NCI-H2227 (cell line): Measurements from ENCODE around the gene PTBP1.
"Not testable (repeated sequence)": the region's sequence is repeated elsewhere in the genome, so short reads cannot be mapped to it uniquely, and the experiment has no call there.

Experiments used
- DNase-seq: peaks from one replicate; lab custom pipeline; 2025; ENCODE audit not compliant: unreplicated experiment; lab: John Stamatoyannopoulos, UW

PTBP1 gene

DNA sequence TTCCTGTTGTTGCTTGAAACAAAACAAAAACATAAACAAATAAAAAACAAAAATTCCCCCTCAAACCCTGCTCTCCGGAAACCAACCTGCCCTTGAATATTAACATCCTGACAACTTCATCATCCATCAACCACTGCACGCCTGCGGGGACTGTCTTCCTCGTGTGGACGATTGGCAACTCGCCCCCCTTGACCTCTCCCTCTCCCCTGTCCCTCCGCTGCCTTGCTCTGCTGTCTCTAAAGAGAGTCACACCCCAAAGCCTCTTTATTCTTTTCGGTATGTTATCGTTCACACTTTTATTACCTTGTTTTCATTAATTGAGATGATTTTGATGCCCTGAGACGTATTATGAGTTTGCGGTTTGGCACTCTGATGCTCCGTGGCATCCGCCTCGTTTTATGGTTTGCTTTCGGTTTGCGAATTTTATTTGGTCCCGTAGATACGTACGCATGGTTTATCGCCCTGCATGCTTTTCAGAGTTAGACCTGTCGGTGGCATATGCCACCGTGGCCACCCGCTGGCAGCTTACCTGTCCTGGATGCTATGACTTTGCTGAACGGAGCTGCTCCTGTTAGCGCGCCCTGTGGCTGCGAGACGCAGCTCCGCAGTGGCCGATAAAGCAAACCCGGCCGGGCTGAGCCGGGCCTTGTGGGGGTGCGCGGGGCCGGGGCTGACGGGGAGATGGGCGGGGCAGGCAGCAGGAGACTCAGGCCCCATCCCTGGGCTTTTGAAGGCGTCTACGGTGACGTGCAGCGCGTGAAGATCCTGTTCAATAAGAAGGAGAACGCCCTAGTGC is 10.6 kb downstream of the PTBP1 start:
- no peak for DNase-seq

DNA sequence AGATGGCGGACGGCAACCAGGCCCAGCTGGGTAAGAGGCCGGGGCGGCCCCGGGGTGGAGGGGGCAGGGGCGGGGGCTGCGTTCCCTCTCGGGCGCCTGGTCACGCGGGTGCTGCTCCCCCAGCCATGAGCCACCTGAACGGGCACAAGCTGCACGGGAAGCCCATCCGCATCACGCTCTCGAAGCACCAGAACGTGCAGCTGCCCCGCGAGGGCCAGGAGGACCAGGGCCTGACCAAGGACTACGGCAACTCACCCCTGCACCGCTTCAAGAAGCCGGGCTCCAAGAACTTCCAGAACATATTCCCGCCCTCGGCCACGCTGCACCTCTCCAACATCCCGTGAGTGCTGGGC is 11.1 kb downstream of the PTBP1 start:
- no peak for DNase-seq

DNA sequence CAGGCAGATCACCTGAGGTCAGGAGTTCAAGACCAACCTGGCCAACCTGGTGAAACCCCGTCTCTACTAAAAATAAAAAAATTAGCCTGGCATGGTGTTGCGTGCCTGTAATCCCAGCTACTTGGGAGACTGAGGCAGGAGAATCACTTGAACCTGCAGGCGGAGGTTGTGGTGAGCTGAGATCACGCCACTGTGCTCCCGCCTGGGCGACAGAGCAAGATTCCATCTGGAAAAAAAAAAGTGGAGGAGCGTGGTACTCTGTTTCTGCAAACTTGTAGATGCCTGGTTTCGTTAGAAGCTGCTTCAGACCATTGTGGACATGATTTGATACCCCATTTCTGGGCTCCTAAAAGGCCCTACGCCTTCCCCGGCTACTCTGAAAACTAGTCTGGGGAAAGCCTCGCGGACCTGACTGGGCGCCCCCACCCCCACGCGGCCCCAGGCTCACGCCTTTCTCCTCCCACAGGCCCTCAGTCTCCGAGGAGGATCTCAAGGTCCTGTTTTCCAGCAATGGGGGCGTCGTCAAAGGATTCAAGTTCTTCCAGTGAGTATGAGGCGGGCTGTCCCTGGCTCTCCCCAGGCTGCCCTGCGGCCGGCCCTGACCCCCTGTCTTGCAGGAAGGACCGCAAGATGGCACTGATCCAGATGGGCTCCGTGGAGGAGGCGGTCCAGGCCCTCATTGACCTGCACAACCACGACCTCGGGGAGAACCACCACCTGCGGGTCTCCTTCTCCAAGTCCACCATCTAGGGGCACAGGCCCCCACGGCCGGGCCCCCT is 13.0 kb downstream of the PTBP1 start:
- no peak for DNase-seq

DNA sequence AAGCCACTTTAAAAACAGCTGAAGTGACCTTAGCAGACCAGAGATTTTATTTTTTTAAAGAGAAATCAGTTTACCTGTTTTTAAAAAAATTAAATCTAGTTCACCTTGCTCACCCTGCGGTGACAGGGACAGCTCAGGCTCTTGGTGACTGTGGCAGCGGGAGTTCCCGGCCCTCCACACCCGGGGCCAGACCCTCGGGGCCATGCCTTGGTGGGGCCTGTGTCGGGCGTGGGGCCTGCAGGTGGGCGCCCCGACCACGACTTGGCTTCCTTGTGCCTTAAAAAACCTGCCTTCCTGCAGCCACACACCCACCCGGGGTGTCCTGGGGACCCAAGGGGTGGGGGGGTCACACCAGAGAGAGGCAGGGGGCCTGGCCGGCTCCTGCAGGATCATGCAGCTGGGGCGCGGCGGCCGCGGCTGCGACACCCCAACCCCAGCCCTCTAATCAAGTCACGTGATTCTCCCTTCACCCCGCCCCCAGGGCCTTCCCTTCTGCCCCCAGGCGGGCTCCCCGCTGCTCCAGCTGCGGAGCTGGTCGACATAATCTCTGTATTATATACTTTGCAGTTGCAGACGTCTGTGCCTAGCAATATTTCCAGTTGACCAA is 13.7 kb downstream of the PTBP1 start:
- no peak for DNase-seq

DNA sequence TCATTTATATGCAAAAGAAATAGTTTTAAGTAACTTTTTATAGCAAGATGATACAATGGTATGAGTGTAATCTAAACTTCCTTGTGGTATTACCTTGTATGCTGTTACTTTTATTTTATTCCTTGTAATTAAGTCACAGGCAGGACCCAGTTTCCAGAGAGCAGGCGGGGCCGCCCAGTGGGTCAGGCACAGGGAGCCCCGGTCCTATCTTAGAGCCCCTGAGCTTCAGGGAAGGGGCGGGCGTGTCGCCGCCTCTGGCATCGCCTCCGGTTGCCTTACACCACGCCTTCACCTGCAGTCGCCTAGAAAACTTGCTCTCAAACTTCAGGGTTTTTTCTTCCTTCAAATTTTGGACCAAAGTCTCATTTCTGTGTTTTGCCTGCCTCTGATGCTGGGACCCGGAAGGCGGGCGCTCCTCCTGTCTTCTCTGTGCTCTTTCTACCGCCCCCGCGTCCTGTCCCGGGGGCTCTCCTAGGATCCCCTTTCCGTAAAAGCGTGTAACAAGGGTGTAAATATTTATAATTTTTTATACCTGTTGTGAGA is 14.3 kb downstream of the PTBP1 start:
- no peak for DNase-seq

DNA sequence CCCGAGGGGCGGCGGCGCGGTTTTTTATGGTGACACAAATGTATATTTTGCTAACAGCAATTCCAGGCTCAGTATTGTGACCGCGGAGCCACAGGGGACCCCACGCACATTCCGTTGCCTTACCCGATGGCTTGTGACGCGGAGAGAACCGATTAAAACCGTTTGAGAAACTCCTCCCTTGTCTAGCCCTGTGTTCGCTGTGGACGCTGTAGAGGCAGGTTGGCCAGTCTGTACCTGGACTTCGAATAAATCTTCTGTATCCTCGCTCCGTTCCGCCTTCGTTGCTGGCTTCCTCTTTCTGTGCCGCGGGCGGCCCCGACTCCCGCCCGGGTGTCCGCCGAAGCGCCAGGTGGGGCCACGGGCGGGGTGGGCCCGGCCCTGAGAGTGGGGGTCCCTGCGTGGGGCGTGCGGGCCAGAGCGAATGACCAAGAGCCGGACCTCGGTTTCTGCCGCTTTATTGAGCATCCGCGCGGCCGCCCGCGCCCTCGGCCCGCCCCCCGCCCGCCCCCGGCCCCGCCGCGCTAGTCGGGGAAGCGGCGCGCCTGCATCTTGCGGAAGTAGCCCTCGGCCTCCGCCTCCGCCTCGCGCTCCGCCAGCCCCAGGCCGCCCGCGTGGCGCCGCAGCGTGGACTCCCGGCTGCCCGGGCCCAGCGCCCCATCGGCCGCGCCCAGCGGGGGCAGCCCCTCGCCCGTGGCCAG is 14.9 kb downstream of the PTBP1 start:
- DNase-seq = no peak

DNA sequence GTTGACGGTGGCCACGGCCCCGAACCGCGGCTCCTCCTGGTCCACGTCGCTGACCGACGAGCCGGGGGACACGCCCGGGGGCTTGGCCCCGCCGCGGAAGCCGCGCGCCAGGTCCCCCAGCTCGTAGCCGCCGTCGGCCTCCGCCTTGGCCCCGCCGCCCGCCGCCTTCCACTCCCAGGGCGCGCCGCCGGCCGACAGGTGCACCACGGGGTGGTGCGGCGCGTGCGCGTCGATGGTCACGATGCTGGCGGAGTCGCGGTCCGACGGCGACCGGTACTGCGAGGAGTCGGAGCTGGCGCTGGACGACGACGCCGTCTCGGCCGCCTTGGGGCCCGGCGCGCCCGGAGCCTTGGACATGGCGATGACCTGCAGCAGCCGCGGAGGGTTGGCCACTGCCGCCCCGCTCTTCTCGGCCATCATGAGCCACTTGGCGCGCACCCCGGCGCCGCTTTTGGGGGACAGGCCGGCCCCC is 15.5 kb downstream of the PTBP1 start:
- DNase-seq = no peak

DNA sequence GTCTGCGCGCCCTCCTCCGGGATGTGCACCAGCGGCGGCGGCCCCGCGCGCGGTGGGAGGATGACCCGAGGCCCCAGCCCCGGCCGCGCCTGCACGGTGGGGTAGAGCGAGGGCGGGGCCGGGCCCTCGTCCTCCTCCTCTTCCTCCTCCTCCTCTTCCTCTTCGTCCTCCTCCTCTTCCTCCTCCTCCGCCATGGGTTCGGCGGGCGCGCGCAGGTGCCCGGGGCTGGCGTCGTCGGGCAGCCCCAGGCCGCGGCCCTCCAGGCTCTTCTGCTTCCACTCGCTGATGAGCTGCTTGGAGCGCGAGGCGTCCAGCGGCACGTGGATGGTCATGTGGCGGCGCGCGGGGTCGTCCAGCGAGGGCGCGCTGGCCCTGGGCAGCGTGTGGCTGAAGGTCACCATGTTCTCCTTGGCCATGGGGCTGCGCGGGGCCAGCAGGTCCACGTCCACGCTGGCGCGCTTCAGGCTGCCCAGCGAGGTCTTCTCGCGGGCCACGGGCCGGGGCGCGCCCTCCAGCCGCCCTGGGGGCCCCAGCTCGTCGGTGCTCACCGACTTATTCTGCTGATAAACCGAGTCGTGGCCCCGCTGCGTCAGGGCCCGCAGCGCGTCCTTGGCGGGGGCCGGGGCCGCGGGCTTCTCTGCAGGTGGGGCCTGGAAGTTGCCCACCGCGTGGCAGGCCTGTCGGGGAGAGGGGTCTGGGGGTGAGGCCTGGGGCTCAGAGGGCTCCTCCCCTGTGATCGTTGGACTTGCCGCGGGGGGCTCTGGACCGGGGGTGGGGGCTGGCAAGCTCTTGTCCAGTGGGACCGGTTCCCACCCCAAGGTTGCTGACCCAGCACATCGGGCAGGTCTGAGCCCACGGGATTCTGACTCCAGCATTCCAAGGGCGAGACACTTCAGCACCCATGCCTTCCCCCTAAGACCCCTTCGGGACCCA is 16.2 kb downstream of the PTBP1 start:
- DNase-seq = no peak

DNA sequence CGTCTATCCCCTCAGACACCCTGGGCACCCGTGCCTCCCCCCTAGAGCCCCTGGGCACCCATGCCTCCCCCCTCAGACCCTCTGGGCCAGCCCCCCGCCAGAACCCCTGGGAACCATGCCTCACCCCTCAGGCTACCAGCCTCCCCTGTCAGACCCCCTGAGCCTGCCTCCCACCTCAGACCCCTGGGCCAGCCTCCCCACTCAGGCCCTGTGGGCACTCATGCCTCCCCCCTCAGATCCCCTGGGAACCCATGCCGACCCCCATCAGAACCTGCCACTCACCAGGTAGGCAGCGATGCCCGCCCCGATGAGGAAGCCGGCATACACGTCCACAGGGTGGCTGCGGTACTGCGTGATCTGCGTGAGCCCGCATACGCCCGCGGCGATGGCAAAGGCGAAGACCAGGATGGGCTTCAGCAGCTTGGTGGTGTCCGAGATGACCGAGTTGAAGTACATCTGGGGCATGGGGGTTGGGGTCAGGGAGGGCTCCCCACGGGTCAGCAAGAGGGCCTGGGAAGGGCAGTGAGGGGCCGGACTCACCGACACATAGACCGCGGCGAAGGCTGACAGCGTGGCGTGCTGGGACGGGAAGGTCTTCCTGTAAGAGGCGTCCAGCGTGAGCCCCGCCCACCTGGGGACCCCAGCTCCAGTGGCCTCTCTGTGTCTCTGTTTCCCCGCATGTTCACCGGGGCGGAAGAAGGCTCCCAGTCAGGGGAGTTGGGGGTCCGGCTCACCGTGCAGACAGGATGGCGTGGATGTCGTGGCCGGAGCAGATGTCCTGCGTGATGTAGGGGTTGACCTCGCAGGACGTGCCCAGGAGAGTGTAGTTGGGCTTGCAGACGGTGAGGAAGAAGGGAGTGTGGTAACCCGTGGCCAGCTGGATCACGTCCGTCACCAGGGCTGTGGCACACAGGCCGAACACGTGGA is 17.2 kb downstream of the PTBP1 start:
- DNase-seq = no peak

DNA sequence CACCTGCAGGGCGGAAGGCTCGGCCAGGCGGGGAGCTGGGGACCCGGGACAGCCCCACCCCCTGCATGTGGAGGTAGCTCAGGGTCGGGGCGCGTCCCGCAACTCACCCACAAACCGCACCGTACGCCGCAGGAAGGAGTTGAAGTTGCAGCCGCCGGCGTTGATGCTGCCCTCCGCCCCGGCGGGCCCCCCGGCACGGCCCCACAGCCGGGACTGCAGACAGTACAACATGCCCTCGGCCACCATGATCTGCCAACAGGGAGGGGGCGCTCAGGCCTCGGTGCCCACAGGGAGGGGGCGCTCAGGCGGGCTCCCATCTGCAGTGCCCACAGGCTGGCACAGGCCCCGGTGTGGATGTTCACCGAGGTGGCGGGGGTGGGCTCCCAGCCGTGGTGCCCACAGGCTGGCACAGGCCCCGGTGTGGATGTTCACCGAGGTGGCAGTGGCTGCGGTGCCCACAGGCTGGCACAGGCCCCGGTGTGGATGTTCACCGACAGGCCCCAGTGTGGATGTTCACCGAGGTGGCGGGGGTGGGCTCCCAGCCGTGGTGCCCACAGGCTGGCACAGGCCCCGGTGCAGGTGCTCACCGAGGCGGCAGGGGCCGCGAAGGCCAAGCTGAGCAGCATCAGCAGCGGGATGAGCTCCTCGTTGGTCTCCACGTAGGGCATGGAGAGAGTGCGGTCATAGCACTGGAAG is 18.0 kb downstream of the PTBP1 start:
- DNase-seq = no peak

DNA sequence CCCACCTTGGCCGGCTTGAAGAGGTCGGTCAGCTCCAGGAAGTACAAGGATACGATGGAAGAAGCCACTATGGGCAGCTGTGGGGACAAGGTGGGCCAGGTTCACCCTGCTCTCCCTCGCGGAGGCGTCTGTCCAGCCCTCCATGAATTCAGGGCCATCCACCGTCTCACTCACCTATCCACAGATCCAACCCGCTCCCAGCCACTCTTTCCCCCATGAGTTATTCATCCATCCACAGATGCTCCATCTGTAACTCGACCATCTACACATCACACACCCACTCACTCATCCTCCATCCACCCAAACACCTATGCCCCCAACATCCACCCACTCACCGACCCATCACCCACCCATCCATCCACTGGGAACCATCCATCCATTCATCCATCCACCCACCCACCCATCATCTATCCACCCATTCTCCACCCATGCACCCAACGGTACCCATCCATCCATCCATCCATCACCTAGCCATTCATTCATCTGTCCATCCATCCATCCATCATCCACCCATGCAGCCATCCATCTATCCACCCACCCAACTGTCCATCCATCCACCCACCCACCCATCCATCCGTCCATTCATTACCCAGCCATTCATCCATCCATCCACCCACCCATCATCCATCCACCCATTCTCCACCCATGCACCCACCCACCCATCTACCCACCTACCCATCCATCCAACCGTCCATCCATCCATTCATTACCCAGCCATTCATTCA is 18.7 kb downstream of the PTBP1 start:
- DNase-seq = no peak

DNA sequence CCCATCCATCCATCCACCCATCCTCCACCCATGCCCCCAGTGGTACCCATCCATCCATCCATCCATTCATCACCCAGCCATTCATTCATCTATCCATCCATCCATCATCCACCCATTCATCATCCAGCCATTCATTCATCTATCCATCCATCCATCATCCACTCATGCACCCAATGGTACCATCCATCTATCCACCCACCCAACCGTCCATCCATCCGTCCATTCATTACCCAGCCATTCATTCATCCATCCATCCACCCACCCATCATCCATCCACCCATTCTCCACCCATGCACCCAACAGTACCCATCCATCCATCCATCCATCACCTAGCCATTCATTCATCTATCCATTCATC is 19.2 kb downstream of the PTBP1 start:
- DNase-seq = no peak

DNA sequence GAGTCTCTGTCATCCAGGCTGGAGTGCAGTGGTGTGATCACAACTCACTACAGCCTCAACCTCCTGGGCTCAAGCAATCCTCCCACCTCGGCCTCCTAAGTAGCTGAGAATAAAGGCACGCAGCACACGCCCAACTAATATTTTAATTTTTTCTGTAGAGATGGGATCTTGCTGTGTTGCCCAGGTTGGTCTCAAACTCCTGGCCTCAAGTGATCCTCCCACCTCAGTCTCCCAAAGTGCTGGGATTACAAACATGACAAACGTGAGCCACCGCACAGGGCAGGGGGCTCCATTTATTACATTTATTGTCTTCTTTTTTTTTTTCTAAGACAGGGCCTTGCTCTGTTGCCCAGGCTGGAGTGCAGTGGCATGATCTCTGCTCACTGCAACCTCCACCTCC is 23.0 kb downstream of the PTBP1 start:
- DNase-seq = not testable (repeated sequence)

DNA sequence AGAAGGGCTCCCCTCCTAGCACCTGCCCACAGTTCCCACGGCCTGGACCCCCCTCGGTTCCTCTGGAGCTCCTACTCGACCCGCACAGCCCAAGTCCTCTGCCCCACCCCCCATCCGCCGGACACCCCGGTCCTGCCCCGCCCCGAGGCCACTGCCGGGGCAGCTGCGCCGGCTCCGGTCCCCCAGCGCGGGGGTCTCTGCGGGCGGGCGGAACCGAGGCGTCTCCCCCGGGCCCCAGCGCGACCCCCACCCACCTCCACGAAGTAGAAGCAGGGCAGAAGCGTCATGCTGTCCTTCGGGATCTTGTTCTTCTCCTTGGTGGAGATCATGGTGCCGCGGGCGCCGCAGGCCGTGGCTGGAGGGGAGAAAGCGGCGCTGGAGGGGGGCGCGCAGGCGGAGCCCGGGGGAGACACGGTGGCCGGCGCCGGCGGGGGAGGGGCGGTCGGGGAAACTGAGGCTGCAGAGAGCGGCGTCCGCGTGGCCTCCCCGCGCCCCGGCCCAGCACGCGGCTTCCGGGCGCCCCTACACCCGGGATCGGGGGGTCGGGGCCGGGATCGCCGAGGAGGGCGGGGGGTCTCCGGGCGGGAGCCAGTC is 24.1 kb downstream of the PTBP1 start:
- peak; percentile 15 for DNase-seq

DNA sequence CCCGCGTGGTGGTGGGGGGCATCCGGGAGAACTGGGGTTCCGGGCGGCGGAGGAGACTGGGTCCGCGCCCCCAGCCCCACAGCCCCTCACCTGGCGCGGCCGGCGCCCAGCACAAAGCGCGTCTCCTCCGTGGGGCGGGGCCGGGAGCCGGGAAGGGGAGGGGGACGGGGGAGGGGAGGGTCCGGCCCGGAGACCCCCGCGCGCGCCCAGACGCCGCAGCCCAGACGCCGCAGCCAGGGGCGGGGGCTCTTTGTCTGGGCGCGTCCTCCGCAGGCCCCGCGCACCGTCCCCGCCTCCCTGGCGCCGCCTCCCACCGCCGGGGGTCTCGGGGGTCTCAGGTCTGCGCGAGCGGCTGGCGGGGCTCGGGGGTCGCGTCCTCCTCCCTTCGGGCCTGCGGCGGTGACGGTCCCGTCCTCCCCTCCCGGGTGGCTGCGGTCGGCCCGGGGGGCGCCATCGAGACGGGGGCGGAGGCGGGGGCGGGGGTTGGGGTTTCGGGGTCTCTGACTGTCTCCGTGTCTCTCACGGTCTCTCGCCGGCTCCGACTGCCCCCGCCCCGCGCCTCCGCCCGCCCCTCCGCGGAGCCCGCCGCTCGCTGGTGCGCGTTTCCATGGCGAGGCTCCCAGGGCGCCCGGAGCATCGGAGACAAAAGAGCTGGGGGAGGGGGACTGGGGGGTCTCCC is 24.7 kb downstream of the PTBP1 start, which contains the start of gene PLPPR3:
PLPPR3 (minus strand) TSS at position 131 of the 679 bp plus-strand sequence. CDS start 396 bp downstream, outside the sequence.
- peak; percentile 76 for DNase-seq

DNA sequence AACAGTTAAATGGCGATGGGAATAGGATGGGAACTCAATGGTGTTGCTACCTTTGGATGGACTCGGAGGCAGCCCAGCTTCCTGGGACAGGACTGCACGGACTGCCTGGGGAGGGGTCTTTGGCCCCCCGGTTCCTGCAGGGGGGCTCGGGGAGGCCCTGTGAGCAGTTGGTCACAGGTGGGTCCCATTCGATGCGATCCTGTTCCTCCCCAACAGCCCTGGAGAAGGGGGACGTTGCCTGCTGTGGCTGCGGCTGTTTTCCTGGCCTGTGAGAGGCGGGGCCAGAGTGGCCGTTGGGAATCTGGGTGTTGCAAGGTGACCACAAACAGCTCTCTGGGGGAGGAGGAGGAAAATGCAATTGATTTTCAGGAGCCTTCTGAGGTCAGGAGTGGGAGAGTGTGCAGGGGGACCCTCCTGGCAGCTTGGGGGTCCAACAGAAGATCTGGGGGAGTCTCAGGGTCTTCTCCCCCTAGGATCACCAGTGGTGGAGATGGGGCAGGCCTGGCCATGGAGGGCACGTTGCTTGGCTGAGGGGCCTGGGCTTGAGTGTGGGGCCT is 26.4 kb downstream of the PTBP1 start:
- no peak for DNase-seq
